Neural progenitor cell (in vitro differentiated cells): ENCODE data around the gene G3BP1. TPM values are rescaled to one million over a fixed set of nuclear protein-coding genes. Genes with fewer than 3 reads are reported as not detected.

Source experiments
- DNase-seq: peaks from one replicate; pipeline ENCODE4 v3.0.0-alpha.2; 2016; ENCODE audit warnings: low spot score
- H2AFZ ChIP-seq: fragments of 200-600 bp; sonication (generic); replicated peaks from 2 replicates; pipeline ENCODE4 v1.6.1; 2016; ENCODE audit warnings: antibody characterized with exemption
- H3F3A ChIP-seq: fragments of 200-600 bp; sonication (generic); 2 replicates; pipeline ENCODE4 v1.6.1; 2016; ENCODE audit warnings: antibody characterized with exemption, low read depth
- H3K27ac ChIP-seq: fragments of 200-600 bp; sonication (generic); 2 replicates; pipeline ENCODE4 v1.5.1; 2016; ENCODE audit warnings: mild to moderate bottlenecking
- H3K27me3 ChIP-seq: fragments of 200-600 bp; sonication (generic); 2 replicates; pipeline ENCODE4 v1.6.1; 2016; ENCODE audit warnings: mild to moderate bottlenecking, moderate library complexity
- H3K36me3 ChIP-seq: fragments of 200-600 bp; sonication (generic); 2 replicates; pipeline ENCODE4 v1.5.1; 2016
- H3K4me1 ChIP-seq: fragments of 200-600 bp; sonication (generic); 2 replicates; pipeline ENCODE4 v1.6.1; 2016; ENCODE audit warnings: mixed run types
- H3K4me2 ChIP-seq: fragments of 200-600 bp; sonication (generic); 2 replicates; pipeline ENCODE4 v1.6.1; 2016
- H3K4me3 ChIP-seq: fragments of 200-600 bp; sonication (generic); 2 replicates; pipeline ENCODE4 v1.5.1; 2016
- H3K79me2 ChIP-seq: fragments of 200-600 bp; sonication (generic); 2 replicates; pipeline ENCODE4 v1.6.1; 2016; ENCODE audit warnings: low read depth
- H3K9ac ChIP-seq: fragments of 200-600 bp; sonication (generic); 2 replicates; pipeline ENCODE4 v1.6.1; 2016
- H3K9me3 ChIP-seq: fragments of 200-600 bp; sonication (generic); 2 replicates; pipeline ENCODE4 v1.5.1; 2016; ENCODE audit warnings: low read depth
- H4K20me1 ChIP-seq: fragments of 200-600 bp; sonication (generic); 2 replicates; pipeline ENCODE4 v1.6.1; 2016; ENCODE audit warnings: low read depth
- H3K27ac Mint-ChIP-seq: 3 replicates; pipeline ENCODE4 v1.8.0; 2021; ENCODE audit warnings: mixed read lengths
- H3K27me3 Mint-ChIP-seq: 2 replicates; pipeline ENCODE4 v1.8.0; 2022; ENCODE audit warnings: low read depth, mild to moderate bottlenecking, inconsistent platforms, moderate library complexity, mixed read lengths; ENCODE audit not compliant: insufficient read depth
- H3K36me3 Mint-ChIP-seq: 3 replicates; pipeline ENCODE4 v1.8.0; 2021; ENCODE audit warnings: mixed read lengths
- H3K4me1 Mint-ChIP-seq: 3 replicates; pipeline ENCODE4 v1.8.0; 2021; ENCODE audit warnings: mixed read lengths
- H3K4me3 Mint-ChIP-seq: 3 replicates; pipeline ENCODE4 v1.8.0; 2021; ENCODE audit warnings: mild to moderate bottlenecking, moderate library complexity, mixed read lengths
- H3K9me3 Mint-ChIP-seq: 3 replicates; pipeline ENCODE4 v1.8.0; 2020; ENCODE audit warnings: mixed read lengths
- CTCF ChIP-seq: fragments of 200-600 bp; sonication (generic); IDR thresholded peaks from 2 replicates; pipeline ENCODE4 v1.5.1; 2017; ENCODE audit warnings: antibody characterized with exemption, mild to moderate bottlenecking
- EZH2 ChIP-seq: fragments of 200-600 bp; sonication (generic); IDR thresholded peaks from 2 replicates; pipeline ENCODE4 v1.6.1; 2017; ENCODE audit warnings: antibody characterized with exemption, mild to moderate bottlenecking, moderate library complexity
- EZH2phosphoT487 ChIP-seq: fragments of 200-600 bp; sonication (generic); IDR thresholded peaks from 2 replicates; pipeline ENCODE4 v1.6.1; 2017; ENCODE audit warnings: antibody characterized with exemption
- total RNA-seq: library from RNA; depleted of rRNA; stranded (reverse); fragments of >200 nt; gene quantifications from 2 replicates; pipeline ENCODE4 v1.2.3, GENCODE V29; 2015; ENCODE audit warnings: low replicate concordance

G3BP1 gene
- total RNA-seq, 1 donor from 2014 or later, result 304 TPM

DNA sequence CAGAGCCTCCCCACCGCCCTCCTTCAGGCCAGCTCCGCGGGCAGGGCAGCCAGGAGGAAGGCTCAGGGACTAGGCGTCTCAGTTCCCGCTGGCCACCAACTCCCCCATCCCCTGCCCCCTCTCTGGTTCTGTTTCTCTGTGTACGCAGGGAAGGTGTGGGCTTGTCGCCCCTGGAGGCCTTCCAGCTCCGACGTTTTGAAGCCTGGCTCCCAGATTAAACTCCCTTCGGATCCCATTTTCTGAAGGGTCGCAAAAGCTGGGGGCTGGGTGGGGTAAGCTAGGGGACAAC is 13.7 kb upstream of the G3BP1 start:
- H3K9me3 Mint-ChIP-seq, result no peaks in the 10 kb centered on the region
- no peaks in the 10 kb centered on the region for H4K20me1 ChIP-seq
- H3K36me3 ChIP-seq, result no peaks in the 10 kb centered on the region
- no peak for DNase-seq
- peaks cover 20% of the 10 kb centered on the region for H3K79me2 ChIP-seq
- H3K4me1 ChIP-seq, result peaks cover 26% of the 10 kb centered on the region
- peak overlapping the region; percentile 80 for H3K4me3 ChIP-seq
- H3K36me3 Mint-ChIP-seq, result peaks cover 1% of the 10 kb centered on the region
- no peak overlapping the region for H3K27ac ChIP-seq
- peak overlapping the region; percentile 54 for H3K9ac ChIP-seq
- peaks cover 8% of the 10 kb centered on the region for H3K27me3 Mint-ChIP-seq
- no peaks in the 10 kb centered on the region for H3K9me3 ChIP-seq
- no peak for TF ChIP-seq CTCF
- no peak for TF ChIP-seq EZH2phosphoT487
- TF ChIP-seq EZH2, result no peak
- H3K4me3 Mint-ChIP-seq, result peak overlapping the region; percentile 82
- peak overlapping the region; percentile 90 for H3K4me2 ChIP-seq
- no peak overlapping the region for H3K27ac Mint-ChIP-seq
- no peaks in the 10 kb centered on the region for H3K27me3 ChIP-seq
- H3F3A ChIP-seq, result peaks cover 19% of the 10 kb centered on the region
- H3K4me1 Mint-ChIP-seq, result peaks cover 33% of the 10 kb centered on the region
- peak overlapping the region; percentile 83 for H2AFZ ChIP-seq

DNA sequence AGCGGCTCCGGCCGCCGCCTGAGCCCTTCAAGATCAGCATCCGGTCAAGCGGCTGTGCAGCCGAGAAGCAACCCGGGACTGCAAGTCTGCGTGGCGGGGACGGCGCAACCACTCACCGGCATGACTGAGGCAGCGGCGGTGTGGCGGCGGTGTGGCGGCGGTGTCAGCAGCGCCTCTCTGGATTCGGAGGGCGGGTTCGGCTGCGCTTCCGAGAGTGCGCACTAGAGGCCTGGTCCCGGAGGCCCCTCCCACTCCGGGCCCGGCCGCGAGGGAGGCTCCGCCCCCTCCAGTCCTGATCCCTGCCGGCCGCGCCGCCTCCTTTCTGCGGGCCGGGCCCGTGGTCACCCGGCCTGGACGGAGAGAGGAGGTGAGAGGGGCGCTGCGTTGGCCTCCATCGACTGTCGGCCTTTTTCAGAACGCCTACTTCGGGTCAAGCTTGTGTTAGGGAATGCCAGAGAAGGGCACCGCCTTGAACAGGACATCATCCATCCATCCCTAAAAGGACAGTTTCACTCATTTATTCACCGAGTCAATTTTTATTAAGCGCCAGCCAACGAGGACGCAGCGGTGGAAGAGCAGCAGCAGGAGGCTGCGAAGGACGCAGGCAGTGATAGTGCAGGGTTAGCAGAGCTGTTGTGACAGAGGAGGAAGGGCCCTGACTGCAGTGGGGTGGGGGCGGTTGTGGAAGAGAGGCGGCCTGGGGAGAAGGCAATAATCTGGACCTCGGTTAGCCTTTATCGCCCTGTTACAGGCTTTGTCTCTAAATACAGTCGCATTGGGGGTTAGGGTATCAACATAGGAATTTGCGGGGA is 13.1 kb upstream of the G3BP1 start, which contains the start of gene ATOX1:
ATOX1 (minus strand) TSS at position 202 of the 812 bp plus-strand sequence; CDS start at position 122, 80 bp downstream.
- no peaks in the 10 kb centered on the region for H3K9me3 Mint-ChIP-seq
- Histone ChIP-seq H3K9ac (peak within 1 kb of the TSS; percentile 54), H3K4me2 (peak within 1 kb of the TSS; percentile 90), H4K20me1 (no peaks in the 10 kb centered on the region), H3K36me3 (no peaks in the 10 kb centered on the region), H3K9me3 (no peaks in the 10 kb centered on the region), H3K4me1 (peaks cover 28% of the 10 kb centered on the region), H3K27me3 (no peaks in the 10 kb centered on the region), H3K79me2 (peaks cover 20% of the 10 kb centered on the region), H3F3A (peaks cover 21% of the 10 kb centered on the region), H2AFZ (peak within 1 kb of the TSS; percentile 90), H3K4me3 (peak within 1 kb of the TSS; percentile 80), H3K27ac (peak within 1 kb of the TSS; percentile 68)
- TF ChIP-seq CTCF (peak; percentile 12), EZH2 (peak; percentile 67), EZH2phosphoT487 (no peak)
- H3K27me3 Mint-ChIP-seq, result peaks cover 8% of the 10 kb centered on the region
- peaks cover 35% of the 10 kb centered on the region for H3K4me1 Mint-ChIP-seq
- H3K27ac Mint-ChIP-seq, result peak within 1 kb of the TSS; percentile 93
- H3K4me3 Mint-ChIP-seq, result peak within 1 kb of the TSS; percentile 82
- peak; percentile 97 for DNase-seq
- H3K36me3 Mint-ChIP-seq, result no peaks in the 10 kb centered on the region

DNA sequence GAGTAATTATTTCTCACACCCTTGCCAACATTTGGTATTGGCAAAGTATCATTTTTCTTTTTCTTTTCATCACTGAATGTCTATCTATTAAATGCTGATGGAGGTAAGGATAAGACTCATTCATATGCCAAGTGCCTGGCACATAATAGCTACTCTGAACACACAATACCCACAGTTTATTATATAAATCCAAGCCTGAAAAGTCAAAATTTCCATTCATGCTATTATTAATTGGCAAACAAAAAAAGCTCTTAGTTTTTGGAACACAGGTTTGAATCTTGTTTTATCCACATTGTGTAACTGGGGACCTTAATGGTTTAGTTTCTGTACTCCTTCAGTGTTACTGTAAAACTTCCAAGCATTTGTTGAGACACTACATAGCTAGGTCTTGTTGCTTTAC is 7.0 kb upstream of the G3BP1 start:
- Histone ChIP-seq H4K20me1 (no peaks in the 10 kb centered on the region), H3K9me3 (no peaks in the 10 kb centered on the region), H3K27ac (no peak overlapping the region), H3K4me1 (peaks cover 12% of the 10 kb centered on the region), H3K4me2 (no peak overlapping the region), H3K4me3 (no peak overlapping the region), H3F3A (peaks cover 11% of the 10 kb centered on the region), H3K9ac (no peak overlapping the region), H2AFZ (no peak overlapping the region), H3K36me3 (no peaks in the 10 kb centered on the region), H3K27me3 (no peaks in the 10 kb centered on the region), H3K79me2 (peaks cover 10% of the 10 kb centered on the region)
- H3K36me3 Mint-ChIP-seq, result no peaks in the 10 kb centered on the region
- no peak overlapping the region for H3K4me3 Mint-ChIP-seq
- H3K27me3 Mint-ChIP-seq, result peaks cover 12% of the 10 kb centered on the region
- H3K27ac Mint-ChIP-seq, result no peak overlapping the region
- TF ChIP-seq EZH2 (no peak), EZH2phosphoT487 (no peak), CTCF (no peak)
- H3K9me3 Mint-ChIP-seq, result no peaks in the 10 kb centered on the region
- peaks cover 18% of the 10 kb centered on the region for H3K4me1 Mint-ChIP-seq
- DNase-seq, result no peak
